Frontal cortex (tissue), 4 donors: ENCODE data around the gene AIG1. TPM values are rescaled to one million over a fixed set of nuclear protein-coding genes. Genes with fewer than 3 reads are reported as not detected.

Source experiments
- DNase-seq, 2 donors: peaks; one replicate each; pipeline ENCODE4 v3.0.0; 2012; ENCODE audit warnings: low spot score in 2 of 2
- FAIRE-seq: peaks from 2 replicates; lab custom pipeline; 2012; peaks lifted over from hg19 to GRCh38; lab: Jason Lieb, UNC
- total RNA-seq: library from RNA; depleted of rRNA; stranded (reverse); fragments of >200 nt; gene quantifications from one replicate; pipeline ENCODE4 v1.2.3, GENCODE V29; 2014
- donor health status: control.
- donor health status: control.
- donor health status: control.

The AIG1 gene
- total RNA-seq, 1 donor from 2014 or later, result 39.5 TPM

- DNase-seq (no peak), FAIRE-seq (peak; percentile 45)
Observed at GRCh38 chr6:143090314-143091044, 29.8 kb downstream of the AIG1 start.

GRCh38 chr6:143092768-143093167 is 32.1 kb downstream of the AIG1 start:
- DNase-seq (no peak), FAIRE-seq (no peak)

- DNase-seq (no peak), FAIRE-seq (no peak)
Observed at GRCh38 chr6:143093290-143093689, 32.6 kb downstream of the AIG1 start.

GRCh38 chr6:143096403-143096802 is 35.7 kb downstream of the AIG1 start:
- DNase-seq, result no peak
- FAIRE-seq, result no peak

- FAIRE-seq (no peak), DNase-seq (no peak)
Observed at GRCh38 chr6:143097224-143097795, 36.6 kb downstream of the AIG1 start.

GRCh38 chr6:143098054-143098671 is 37.5 kb downstream of the AIG1 start:
- FAIRE-seq (no peak), DNase-seq (no peak)

- DNase-seq (no peak), FAIRE-seq (no peak)
Observed at GRCh38 chr6:143099647-143100046, 39.0 kb downstream of the AIG1 start.

- FAIRE-seq, result no peak
- no peak for DNase-seq
Observed at GRCh38 chr6:143100429-143100828, 39.7 kb downstream of the AIG1 start.

GRCh38 chr6:143103916-143104315 is 43.2 kb downstream of the AIG1 start:
- DNase-seq (no peak), FAIRE-seq (no peak)

- no peak for DNase-seq
- no peak for FAIRE-seq
Observed at GRCh38 chr6:143107440-143107839, 46.8 kb downstream of the AIG1 start.

GRCh38 chr6:143107911-143108761 is 47.4 kb downstream of the AIG1 start:
- no peak for DNase-seq
- no peak for FAIRE-seq

- no peak for DNase-seq
Observed at GRCh38 chr6:143109196-143109595, 48.5 kb downstream of the AIG1 start.

GRCh38 chr6:143110572-143110971 is 49.9 kb downstream of the AIG1 start:
- DNase-seq, result no peak
- no peak for FAIRE-seq

More at GRCh38 chr6:143109196-143109595, 48.5 kb downstream of the AIG1 start:
- no peak for FAIRE-seq

- no peak for DNase-seq
- no peak for FAIRE-seq
Observed at GRCh38 chr6:143110996-143111395, 50.3 kb downstream of the AIG1 start.

- FAIRE-seq (no peak), DNase-seq (no peak)
Observed at GRCh38 chr6:143111443-143111842, 50.8 kb downstream of the AIG1 start.

GRCh38 chr6:143112084-143112768 is 51.5 kb downstream of the AIG1 start:
- no peak for FAIRE-seq
- no peak for DNase-seq

GRCh38 chr6:143112837-143113236 is 52.1 kb downstream of the AIG1 start:
- no peak for FAIRE-seq

GRCh38 chr6:143115728-143116127 is 55.0 kb downstream of the AIG1 start:
- no peak for DNase-seq
- FAIRE-seq, result no peak

More at GRCh38 chr6:143112837-143113236, 52.1 kb downstream of the AIG1 start:
- no peak for DNase-seq

GRCh38 chr6:143117108-143117507 is 56.4 kb downstream of the AIG1 start:
- FAIRE-seq, result no peak

GRCh38 chr6:143119260-143119659 is 58.6 kb downstream of the AIG1 start:
- FAIRE-seq, result no peak
- no peak for DNase-seq

More at GRCh38 chr6:143117108-143117507, 56.4 kb downstream of the AIG1 start:
- no peak for DNase-seq
